ENCODE results near the gene CNKSR1.

CNKSR1 gene

DNA sequence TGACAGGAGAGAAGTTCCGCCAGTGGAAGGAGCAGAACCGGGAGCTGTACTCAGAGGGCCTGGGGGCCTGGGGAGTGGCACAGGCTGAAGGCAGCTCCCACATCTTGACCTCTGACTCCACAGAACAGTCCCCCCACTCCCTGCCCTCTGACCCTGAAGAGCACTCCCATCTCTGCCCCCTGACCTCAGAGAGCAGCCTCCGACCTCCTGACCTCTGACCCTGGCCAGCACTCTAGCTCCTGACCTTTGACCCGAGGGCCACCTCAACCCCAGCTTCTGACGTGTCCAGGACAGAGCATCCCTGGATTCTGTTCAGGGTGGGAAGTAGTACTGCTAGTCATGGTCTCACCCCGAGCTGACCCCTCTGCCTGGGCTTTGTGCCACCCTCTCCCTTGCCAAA is 12.0 kb downstream of the CNKSR1 start:
- H3K27ac ChIP-seq: no peak overlapping the region
- no peak for TF ChIP-seq ZFX (IDR thresholded peaks at IDR 0.05)
- TF ChIP-seq, protein P1, sequence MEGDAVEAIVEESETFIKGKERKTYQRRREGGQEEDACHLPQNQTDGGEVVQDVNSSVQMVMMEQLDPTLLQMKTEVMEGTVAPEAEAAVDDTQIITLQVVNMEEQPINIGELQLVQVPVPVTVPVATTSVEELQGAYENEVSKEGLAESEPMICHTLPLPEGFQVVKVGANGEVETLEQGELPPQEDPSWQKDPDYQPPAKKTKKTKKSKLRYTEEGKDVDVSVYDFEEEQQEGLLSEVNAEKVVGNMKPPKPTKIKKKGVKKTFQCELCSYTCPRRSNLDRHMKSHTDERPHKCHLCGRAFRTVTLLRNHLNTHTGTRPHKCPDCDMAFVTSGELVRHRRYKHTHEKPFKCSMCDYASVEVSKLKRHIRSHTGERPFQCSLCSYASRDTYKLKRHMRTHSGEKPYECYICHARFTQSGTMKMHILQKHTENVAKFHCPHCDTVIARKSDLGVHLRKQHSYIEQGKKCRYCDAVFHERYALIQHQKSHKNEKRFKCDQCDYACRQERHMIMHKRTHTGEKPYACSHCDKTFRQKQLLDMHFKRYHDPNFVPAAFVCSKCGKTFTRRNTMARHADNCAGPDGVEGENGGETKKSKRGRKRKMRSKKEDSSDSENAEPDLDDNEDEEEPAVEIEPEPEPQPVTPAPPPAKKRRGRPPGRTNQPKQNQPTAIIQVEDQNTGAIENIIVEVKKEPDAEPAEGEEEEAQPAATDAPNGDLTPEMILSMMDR (conservative IDR thresholded peaks at IDR 0.05): no peak

DNA sequence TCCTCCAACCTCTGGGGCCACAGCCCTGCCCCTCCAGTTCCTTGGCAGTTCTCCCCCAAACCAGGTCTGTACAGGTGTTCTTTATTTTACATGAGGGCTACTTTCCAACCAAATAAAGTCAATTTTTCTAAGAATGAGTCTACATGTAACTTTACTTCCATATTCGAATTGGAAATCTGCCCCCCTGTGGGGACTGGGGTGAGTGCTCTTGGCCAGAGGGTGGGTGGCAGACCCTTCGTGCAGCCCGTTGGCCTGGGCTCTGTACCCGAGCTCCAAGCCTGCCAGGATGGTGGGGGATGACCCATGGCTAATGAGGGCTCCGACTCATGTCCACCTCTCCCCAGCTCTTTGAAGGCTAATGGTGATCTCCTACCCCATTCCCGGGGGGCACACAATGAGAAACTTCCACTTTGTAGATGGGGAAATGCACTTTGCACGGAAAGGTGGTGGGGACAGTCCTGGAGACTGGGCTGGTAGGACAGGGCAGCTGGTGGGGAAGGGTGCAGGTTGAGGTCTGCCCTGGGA is 12.5 kb downstream of the CNKSR1 start:
- no peak overlapping the region for H3K27ac ChIP-seq
- TF ChIP-seq, protein P1 (conservative IDR thresholded peaks at IDR 0.05): no peak
- no peak for TF ChIP-seq ZFX (IDR thresholded peaks at IDR 0.05)

DNA sequence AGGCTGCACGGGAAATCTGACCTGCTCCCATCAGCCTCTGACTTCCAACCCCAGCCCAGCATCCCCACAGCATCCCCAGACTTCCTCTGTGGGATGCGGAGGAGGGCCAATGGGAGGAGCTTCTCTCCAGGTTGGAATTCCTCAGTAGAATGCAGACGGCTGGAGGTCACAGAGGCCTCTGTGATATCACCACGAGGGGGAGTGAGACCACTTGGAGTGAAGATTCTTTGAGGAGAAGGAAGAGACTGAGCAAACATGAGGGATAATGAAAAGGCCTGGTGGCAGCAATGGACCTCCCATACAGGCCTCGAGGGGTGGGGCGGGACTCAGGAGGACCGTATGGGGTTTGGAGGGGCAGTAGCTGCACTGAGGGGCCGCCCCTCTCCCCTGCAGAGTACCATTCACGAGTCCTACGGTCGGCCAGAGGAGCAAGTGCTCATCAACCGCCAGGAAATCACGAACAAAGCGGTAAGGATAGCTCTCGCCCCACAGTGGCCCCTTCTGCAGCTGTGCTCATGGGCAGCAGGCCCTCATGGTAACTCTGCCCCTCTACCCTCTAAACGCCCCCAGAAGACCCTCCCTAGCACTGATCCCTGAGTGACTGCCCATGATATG is 13.2 kb downstream of the CNKSR1 start, which contains the start of gene CATSPER4:
TSS of gene CATSPER4 (plus strand) at position 230 of the 615 bp plus-strand sequence. CDS start at position 256, 26 bp downstream.
- TF ChIP-seq, protein P1 (conservative IDR thresholded peaks at IDR 0.05): no peak
- no peak for TF ChIP-seq ZFX (IDR thresholded peaks at IDR 0.05)
- no peak within 1 kb of the TSS for H3K27ac ChIP-seq

DNA sequence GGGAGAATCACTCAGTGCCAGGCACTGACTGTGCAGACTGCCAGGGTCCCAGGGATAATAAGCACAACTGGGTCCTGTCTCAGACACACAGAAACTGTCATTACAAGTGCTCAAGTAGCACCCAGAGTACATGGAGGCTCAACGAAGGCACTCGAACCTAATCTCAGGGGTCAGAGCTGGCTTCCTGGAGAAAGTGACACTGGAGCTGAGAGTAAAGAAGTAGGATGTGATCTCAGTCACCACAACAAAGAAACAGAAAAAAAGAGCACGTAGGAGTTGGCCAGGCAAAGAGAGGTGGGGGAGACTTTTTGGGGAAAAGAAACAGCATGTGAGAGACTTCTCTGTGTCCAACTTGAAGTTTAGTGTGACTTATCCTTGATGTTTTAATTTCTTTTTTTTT is 14.4 kb downstream of the CNKSR1 start:
- H3K27ac ChIP-seq: no peak overlapping the region

DNA sequence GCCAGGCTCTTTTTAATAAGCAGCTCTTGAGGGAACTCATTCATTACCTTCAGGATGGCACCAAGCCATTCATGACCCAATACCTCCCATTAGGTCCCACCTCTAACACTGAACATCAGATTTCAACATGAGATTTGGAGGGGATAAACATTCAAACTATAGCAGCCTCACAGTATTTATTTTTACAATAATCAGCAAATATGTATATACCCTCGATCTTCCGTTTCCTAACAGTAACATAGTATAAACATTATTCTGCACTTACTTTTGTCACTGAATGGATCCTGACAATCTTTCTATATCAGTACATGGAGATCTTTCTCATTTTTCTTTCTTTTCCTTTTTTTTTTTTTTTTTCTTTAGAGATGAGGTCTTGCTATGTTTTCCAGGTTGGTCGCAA is 18.5 kb downstream of the CNKSR1 start:
- TF ChIP-seq, protein P1 (conservative IDR thresholded peaks at IDR 0.05): no peak
- no peak for TF ChIP-seq ZFX (IDR thresholded peaks at IDR 0.05)
- H3K27ac ChIP-seq: no peak overlapping the region

More for the DNA sequence above, 14.4 kb downstream of the CNKSR1 start:
- TF ChIP-seq, protein P1 (conservative IDR thresholded peaks at IDR 0.05): no peak
- TF ChIP-seq ZFX (IDR thresholded peaks at IDR 0.05): no peak

DNA sequence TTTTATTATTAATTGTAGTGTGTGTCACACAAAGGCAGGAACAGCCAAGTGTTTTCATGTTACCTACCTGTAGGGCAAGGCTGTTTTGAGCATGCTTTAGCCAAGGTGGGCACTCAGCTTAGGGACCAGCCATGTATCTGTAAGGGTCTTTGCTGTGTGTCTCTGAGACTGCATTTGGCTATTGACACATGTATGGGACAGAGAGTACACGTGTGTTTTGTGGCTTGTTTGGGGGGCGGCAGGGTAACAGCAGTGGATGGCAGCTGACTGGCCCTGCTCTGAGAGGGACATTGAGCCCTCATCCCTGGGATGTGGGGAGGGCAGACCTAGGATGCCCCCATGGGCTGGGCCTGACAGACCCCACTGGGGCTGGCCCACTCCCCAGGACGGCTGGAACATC is 20.0 kb downstream of the CNKSR1 start:
- no peak overlapping the region for H3K27ac ChIP-seq
- TF ChIP-seq, protein P1 (conservative IDR thresholded peaks at IDR 0.05): no peak
- no peak for TF ChIP-seq ZFX (IDR thresholded peaks at IDR 0.05)

DNA sequence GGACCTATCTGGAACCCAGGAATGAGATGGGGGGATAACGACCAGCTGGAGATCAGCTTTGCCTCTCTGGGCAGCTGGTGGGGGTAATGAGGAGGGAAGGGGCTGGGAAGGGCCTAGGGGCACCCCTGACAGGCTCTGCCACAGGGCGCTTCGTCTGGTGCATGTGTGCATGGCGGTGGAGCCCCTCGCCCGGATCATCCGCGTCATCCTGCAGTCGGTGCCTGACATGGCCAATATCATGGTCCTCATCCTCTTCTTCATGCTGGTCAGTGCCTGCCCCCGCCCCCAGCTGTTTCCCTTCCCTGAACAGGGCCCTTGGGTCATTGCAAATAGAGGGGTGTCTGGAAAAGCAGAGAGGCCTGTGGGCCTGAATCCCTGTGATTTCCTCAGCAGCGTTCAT is 20.5 kb downstream of the CNKSR1 start:
- no peak overlapping the region for H3K27ac ChIP-seq
- no peak for TF ChIP-seq ZFX (IDR thresholded peaks at IDR 0.05)
- TF ChIP-seq, protein P1 (conservative IDR thresholded peaks at IDR 0.05): no peak

Measured in C4-2B (cell line).